Hypothalamus (tissue), 51 donors: ENCODE results near the gene ANO10.
"Not testable (repeated sequence)": the region's sequence is repeated elsewhere in the genome, so short reads cannot be mapped to it uniquely, and the experiment has no call there.

Experiments
- DNase-seq, 51 donors: peaks; one replicate each; lab custom pipeline; 2025; lab: John Stamatoyannopoulos, UW

Gene ANO10

GRCh38 chr3:43362961-43363360 lies 258.9 kb downstream of the ANO10 start:
- DNase-seq, result no peak

GRCh38 chr3:43362183-43362582 lies 259.6 kb downstream of the ANO10 start:
- no peak for DNase-seq

GRCh38 chr3:43361077-43361476 lies 260.7 kb downstream of the ANO10 start:
- no peak for DNase-seq

GRCh38 chr3:43356033-43356432 lies 265.8 kb downstream of the ANO10 start:
- DNase-seq, result not testable (repeated sequence)

GRCh38 chr3:43353923-43354670 lies 267.7 kb downstream of the ANO10 start:
- no peak for DNase-seq

- DNase-seq, result no peak
Observed at GRCh38 chr3:43353393-43353792, 268.4 kb downstream of the ANO10 start.

GRCh38 chr3:43349716-43350115 lies 272.1 kb downstream of the ANO10 start:
- no peak for DNase-seq

GRCh38 chr3:43348852-43349574 lies 272.8 kb downstream of the ANO10 start:
- no peak for DNase-seq

GRCh38 chr3:43348350-43348749 lies 273.5 kb downstream of the ANO10 start:
- DNase-seq, result no peak

- no peak for DNase-seq
Observed at GRCh38 chr3:43347774-43348173, 274.0 kb downstream of the ANO10 start.

GRCh38 chr3:43346978-43347749 lies 274.6 kb downstream of the ANO10 start:
- DNase-seq, result no peak

- DNase-seq, result no peak
Observed at GRCh38 chr3:43345877-43346276, 275.9 kb downstream of the ANO10 start.

GRCh38 chr3:43345246-43345645 lies 276.6 kb downstream of the ANO10 start:
- DNase-seq, result no peak

- DNase-seq, result no peak
Observed at GRCh38 chr3:43344520-43344919, 277.3 kb downstream of the ANO10 start.

GRCh38 chr3:43343815-43344214 lies 278.0 kb downstream of the ANO10 start:
- DNase-seq, result no peak

- no peak for DNase-seq
Observed at GRCh38 chr3:43343185-43343584, 278.6 kb downstream of the ANO10 start.

GRCh38 chr3:43341788-43342187 lies 280.0 kb downstream of the ANO10 start:
- DNase-seq, result no peak

- DNase-seq, result no peak
Observed at GRCh38 chr3:43340403-43340802, 281.4 kb downstream of the ANO10 start.

GRCh38 chr3:43338295-43338694 lies 283.5 kb downstream of the ANO10 start:
- DNase-seq, result no peak

- DNase-seq, result no peak
Observed at GRCh38 chr3:43335799-43336198, 286.0 kb downstream of the ANO10 start.

- no peak for DNase-seq
Observed at GRCh38 chr3:43334976-43335375, 286.8 kb downstream of the ANO10 start.

- DNase-seq, result no peak
Observed at GRCh38 chr3:43331381-43331780, 290.4 kb downstream of the ANO10 start.
